Measurements from ENCODE around the gene CREBRF. TPM values are rescaled to one million over a fixed set of nuclear protein-coding genes. Genes with fewer than 3 reads are reported as not detected.

CREBRF gene
- total RNA-seq, 6 experiments from 2014 or later, result 6.5 to 15.7 (median 12.6) TPM

GRCh38 chr5:173057062-173057924, 1.1 kb downstream of the CREBRF start:
- peaks cover 0 to 24% (median 3%) of the 10 kb centered on the region in 4 donors for H3K4me1 ChIP-seq
- peak overlapping the region; percentile 96 to 99 (median 98) for H3K4me3 ChIP-seq
- H3K9me3 ChIP-seq, result no peaks in the 10 kb centered on the region
- TF ChIP-seq POLR2A (IDR thresholded peaks at IDR 0.05) (peak; percentile 73), CTCF (IDR thresholded peaks at IDR 0.05) (peak in 1 of 4 donors; percentile 19)
- peak; percentile 89 to 96 (median 92) for ATAC-seq
- H3K27me3 ChIP-seq, result no peaks in the 10 kb centered on the region
- H3K36me3 ChIP-seq, result no peaks in the 10 kb centered on the region
- DNase-seq, result peak; percentile 99 to 100 (median 100)
- H3K27ac ChIP-seq, result peak overlapping the region; percentile 96 to 100 (median 98)
- WGBS (ENCODE audit: insufficient coverage, low coverage, low lambda C conversion rate, missing lambda C conversion rate), result under 1% methylated on average over 24 of the region's 38 CpGs
- intact Hi-C loops (cut with DNase I), result no loop called here

- H3K9me3 ChIP-seq, result no peaks in the 10 kb centered on the region
- ATAC-seq (no peak), DNase-seq (no peak)
- no peak overlapping the region for H3K27ac ChIP-seq
- TF ChIP-seq CTCF (IDR thresholded peaks at IDR 0.05), result no peak
- no peak for TF ChIP-seq POLR2A (IDR thresholded peaks at IDR 0.05)
- intact Hi-C loops (cut with DNase I), result no loop called here
- H3K4me3 ChIP-seq, result no peak overlapping the region
- H3K36me3 ChIP-seq, result no peaks in the 10 kb centered on the region
- no peaks in the 10 kb centered on the region for H3K27me3 ChIP-seq
- peaks cover 0 to 20% (median 7%) of the 10 kb centered on the region in 4 donors for H3K4me1 ChIP-seq
- 75% methylated on average over 4 of the region's 4 CpGs for WGBS (ENCODE audit: insufficient coverage, low coverage, low lambda C conversion rate, missing lambda C conversion rate)
Measured at GRCh38 chr5:173062141-173062540, 6.0 kb downstream of the CREBRF start.

- intact Hi-C loops (cut with DNase I), result no loop called here
- ATAC-seq, result peak in 1 of 4 donors; percentile 48
- H3K4me1 ChIP-seq, result peaks cover 0 to 7% (median 4%) of the 10 kb centered on the region in 4 donors
Measured at GRCh38 chr5:173065155-173065554, 9.0 kb downstream of the CREBRF start.

GRCh38 chr5:173069671-173070070, 13.5 kb downstream of the CREBRF start:
- DNase-seq (no peak), ATAC-seq (peak; percentile 17 to 49 (median 27))
- H3K36me3 ChIP-seq, result no peaks in the 10 kb centered on the region
- no peaks in the 10 kb centered on the region for H3K27me3 ChIP-seq
- no peak overlapping the region for H3K4me3 ChIP-seq
- H3K9me3 ChIP-seq, result no peaks in the 10 kb centered on the region
- peaks cover 0 to 16% (median 4%) of the 10 kb centered on the region in 4 donors for H3K4me1 ChIP-seq
- H3K27ac ChIP-seq, result no peak overlapping the region
- intact Hi-C loops (cut with DNase I), result no loop called here
- no peak for TF ChIP-seq CTCF (IDR thresholded peaks at IDR 0.05)
- TF ChIP-seq POLR2A (IDR thresholded peaks at IDR 0.05), result no peak
- WGBS (ENCODE audit: insufficient coverage, low coverage, low lambda C conversion rate, missing lambda C conversion rate), result 66% methylated on average over 7 of the region's 7 CpGs

More at GRCh38 chr5:173065155-173065554, 9.0 kb downstream of the CREBRF start:
- no peak overlapping the region for H3K4me3 ChIP-seq
- H3K27ac ChIP-seq, result no peak overlapping the region
- no peaks in the 10 kb centered on the region for H3K27me3 ChIP-seq
- no peaks in the 10 kb centered on the region for H3K36me3 ChIP-seq
- no peaks in the 10 kb centered on the region for H3K9me3 ChIP-seq
- DNase-seq, result no peak
- TF ChIP-seq CTCF (IDR thresholded peaks at IDR 0.05) (no peak), POLR2A (IDR thresholded peaks at IDR 0.05) (no peak)

Data from right lobe of liver (tissue), 6 donors.